PC-3 (cell line): ENCODE results near the gene MAP1LC3B2. TPM values are rescaled to one million over a fixed set of nuclear protein-coding genes. Genes with fewer than 3 reads are reported as not detected.

Experiments
- ATAC-seq: fragments of 200-7000 bp; cut with Tn5 transposase; 2 replicates; pipeline ENCODE4 v1.9.1; 2020; ENCODE audit warnings: mild to moderate bottlenecking, moderate library complexity
- BruUV-seq: library from RNA; stranded (reverse); fragments of 400-500 nt; replicated peaks from 2 replicates; lab custom pipeline; 2021; lab: Mats Ljungman, UMichigan
- CTCF ChIA-PET: fragments of 300-600 bp; sonication (Branson Sonifier 250); formaldehyde crosslinking; loops from one replicate; lab custom pipeline; 2022; ENCODE audit warnings: antibody characterized with exemption; lab: Charles Lee
- POLR2A ChIA-PET: fragments of 300-600 bp; sonication (Branson Sonifier 250); formaldehyde crosslinking; loops from one replicate; lab custom pipeline; 2022; ENCODE audit warnings: antibody characterized with exemption; ENCODE audit not compliant: unreplicated experiment; lab: Charles Lee
- DNase-seq: peaks from one replicate; pipeline ENCODE4 v3.0.0-alpha.2; 2015
- H2AFZ ChIP-seq: fragments of 300-600 bp; sonication (generic); 2 replicates; pipeline ENCODE4 v1.6.0; 2016; ENCODE audit warnings: antibody characterized with exemption, low read length
- H3F3A ChIP-seq: fragments of 300-600 bp; sonication (generic); one replicate; pipeline ENCODE4 v1.6.0; 2017; ENCODE audit warnings: antibody characterized with exemption, low read length, control low read depth, mild to moderate bottlenecking; ENCODE audit not compliant: unreplicated experiment
- H3K27ac ChIP-seq: fragments of 300-600 bp; sonication (generic); 2 replicates; pipeline ENCODE4 v1.5.1; 2016; ENCODE audit warnings: mild to moderate bottlenecking, low read length
- H3K27me3 ChIP-seq: fragments of 300-600 bp; sonication (generic); 2 replicates; pipeline ENCODE4 v1.6.1; 2016; ENCODE audit warnings: low read length, mixed read lengths
- H3K36me3 ChIP-seq: fragments of 300-600 bp; sonication (generic); 2 replicates; pipeline ENCODE4 v1.6.1; 2016; ENCODE audit warnings: low read depth, mixed run types, low read length, mixed read lengths
- H3K4me1 ChIP-seq: fragments of 300-600 bp; sonication (generic); 2 replicates; pipeline ENCODE4 v1.5.1; 2016; ENCODE audit warnings: low read length; ENCODE audit not compliant: insufficient read depth
- H3K4me2 ChIP-seq: fragments of 300-600 bp; sonication (generic); 2 replicates; pipeline ENCODE4 v1.6.0; 2016; ENCODE audit warnings: low read length
- H3K4me3 ChIP-seq: fragments of 300-600 bp; sonication (generic); 2 replicates; pipeline ENCODE4 v1.5.1; 2016; ENCODE audit warnings: mild to moderate bottlenecking, low read length, mixed read lengths
- H3K79me2 ChIP-seq: fragments of 300-600 bp; sonication (generic); 2 replicates; pipeline ENCODE4 v1.6.1; 2017; ENCODE audit warnings: low read length, mixed read lengths
- H3K9ac ChIP-seq: fragments of 300-600 bp; sonication (generic); 2 replicates; pipeline ENCODE4 v1.6.0; 2016; ENCODE audit warnings: mild to moderate bottlenecking, low read length
- H3K9me2 ChIP-seq: fragments of 300-600 bp; sonication (generic); replicated peaks from 2 replicates; pipeline ENCODE4 v1.6.1; 2016; ENCODE audit warnings: mixed run types, low read length, mixed read lengths
- H3K9me3 ChIP-seq: fragments of 300-600 bp; sonication (generic); 2 replicates; pipeline ENCODE4 v1.6.1; 2016; ENCODE audit warnings: low read length, mixed read lengths
- H4K20me1 ChIP-seq: fragments of 300-600 bp; sonication (generic); 2 replicates; pipeline ENCODE4 v1.6.1; 2016; ENCODE audit warnings: low read length, mixed read lengths
- CTCF ChIP-seq: fragments of 300-600 bp; sonication (generic); conservative IDR thresholded peaks from 2 replicates; pipeline ENCODE4 v1.5.1; 2017; ENCODE audit warnings: antibody characterized with exemption, low read depth, mild to moderate bottlenecking, low read length
- EZH2 ChIP-seq: fragments of 300-600 bp; sonication (generic); IDR thresholded peaks from one replicate; pipeline ENCODE4 v1.6.1; 2017; ENCODE audit warnings: antibody characterized with exemption, mild to moderate bottlenecking, low read length; ENCODE audit not compliant: unreplicated experiment
- EZH2phosphoT487 ChIP-seq: fragments of 300-600 bp; sonication (generic); IDR thresholded peaks from 2 replicates; pipeline ENCODE4 v1.6.1; 2018; ENCODE audit warnings: mild to moderate bottlenecking, antibody characterized with exemption, low read length, borderline replicate concordance
- intact Hi-C: fragments of 100-400 bp; cut with micrococcal nuclease; formaldehyde crosslinking; loops from 2 replicates; pipeline ENCODE4 v1.9.0; 2023
- total RNA-seq: library from RNA; depleted of rRNA; stranded (reverse); fragments of >200 nt; gene quantifications from 2 replicates; pipeline ENCODE4 v1.2.3, GENCODE V29; 2014

The MAP1LC3B2 gene
- total RNA-seq, 1 experiment from 2014 or later: not detected

GRCh38 chr12:116541547-116542344 is 17.4 kb upstream of the MAP1LC3B2 start:
- POLR2A ChIA-PET: no interaction called here

GRCh38 chr12:116542345-116542956 is 16.7 kb upstream of the MAP1LC3B2 start:
- intact Hi-C loops: no loop called here
- CTCF ChIA-PET: no interaction called here
- POLR2A ChIA-PET: no interaction called here
- Histone ChIP-seq H2AFZ (no peak overlapping the region), H3K27ac (no peak overlapping the region), H3K27me3 (no peaks in the 10 kb centered on the region), H3K36me3 (no peaks in the 10 kb centered on the region), H4K20me1 (no peaks in the 10 kb centered on the region), H3K4me3 (no peak overlapping the region), H3F3A (peaks cover 4% of the 10 kb centered on the region), H3K9me3 (no peaks in the 10 kb centered on the region), H3K9ac (no peak overlapping the region), H3K4me1 (peaks cover 26% of the 10 kb centered on the region), H3K4me2 (no peak overlapping the region), H3K79me2 (no peaks in the 10 kb centered on the region), H3K9me2 (no peaks in the 10 kb centered on the region)
- BruUV-seq: no TSS peak
- TF ChIP-seq EZH2 (no peak), EZH2phosphoT487 (no peak), CTCF (no peak)
- peak; percentile 8; the same call in 1 of the 2 replicates for ATAC-seq
- peak; percentile 62 for DNase-seq

More at GRCh38 chr12:116541547-116542344, 17.4 kb upstream of the MAP1LC3B2 start:
- Histone ChIP-seq H3K9me2 (no peaks in the 10 kb centered on the region), H3K27ac (no peak overlapping the region), H2AFZ (no peak overlapping the region), H3K4me2 (no peak overlapping the region), H3K79me2 (no peaks in the 10 kb centered on the region), H3K4me1 (peaks cover 26% of the 10 kb centered on the region), H3F3A (peaks cover 4% of the 10 kb centered on the region), H3K9me3 (no peaks in the 10 kb centered on the region), H3K27me3 (no peaks in the 10 kb centered on the region), H3K9ac (no peak overlapping the region), H3K36me3 (no peaks in the 10 kb centered on the region), H4K20me1 (no peaks in the 10 kb centered on the region), H3K4me3 (no peak overlapping the region)
- CTCF ChIA-PET: no interaction called here
- intact Hi-C loops: no loop called here
- TF ChIP-seq EZH2phosphoT487: no peak
- no peak for TF ChIP-seq EZH2
- 0 out of 2 replicates have a peak, but pooled peaks have one; percentile 19 for TF ChIP-seq CTCF
- ATAC-seq (no peak), DNase-seq (no peak)
- BruUV-seq: no TSS peak
